ENCODE data around the gene BCKDHA.
A peak's percentile ranks its signal among the peaks of the same experiment; 100 is the strongest.

- TF ChIP-seq CTCF (IDR thresholded peaks at IDR 0.05) = peak; percentile 34; the same call in 1 of the 2 replicates
- TF ChIP-seq GABPA (IDR thresholded peaks at IDR 0.05; ENCODE audit: low read depth) = no peak
- TF ChIP-seq RAD21 (IDR thresholded peaks at IDR 0.05; ENCODE audit: low read length) = no peak
- TF ChIP-seq EP300 (IDR thresholded peaks at IDR 0.05; ENCODE audit: borderline replicate concordance in 1 of 2, low read depth in 1 of 2, low read length in 1 of 2) = no peak
- TF ChIP-seq GATA2 (CRISPR knock-in tag; IDR thresholded peaks at IDR 0.05) = no peak
- no peak for TF ChIP-seq TEAD4 (IDR thresholded peaks at IDR 0.05; ENCODE audit: borderline replicate concordance, insufficient read depth)
- TF ChIP-seq POLR2AphosphoS5 (IDR thresholded peaks at IDR 0.05; ENCODE audit: low read depth, low read length) = no peak
- no peak for TF ChIP-seq FOXM1 (IDR thresholded peaks at IDR 0.05; ENCODE audit: low read depth)
- no peak for TF ChIP-seq EZH2phosphoT487 (IDR thresholded peaks at IDR 0.05; ENCODE audit: borderline replicate concordance, low read depth)
- TF ChIP-seq REST (IDR thresholded peaks at IDR 0.05; ENCODE audit: low read depth, low read length) = no peak
- no peak for TF ChIP-seq IRF3 (IDR thresholded peaks at IDR 0.05; ENCODE audit: low read depth, low read length)
- TF ChIP-seq RFX5 (IDR thresholded peaks at IDR 0.05; ENCODE audit: low read length) = no peak
Observed at GRCh38 chr19:41366089-41366488, 31.5 kb upstream of the BCKDHA start.
